DND-41 (cell line): ENCODE measurements around the gene KIF1A.

ENCODE experiments used
- ATAC-seq: fragments of 200-7000 bp; cut with Tn5 transposase; 3 replicates; pipeline ENCODE4 v1.9.1; 2021; ENCODE audit warnings: low read depth; ENCODE audit not compliant: insufficient read depth
- DNase-seq: peaks from one replicate; pipeline ENCODE4 v3.0.0-alpha.2; 2020
- H2AFZ ChIP-seq: 2 replicates; pipeline ENCODE4 v1.6.0; 2012; ENCODE audit warnings: low read depth, low read length
- H3K27ac ChIP-seq: 2 replicates; pipeline ENCODE4 v1.5.1; 2012; ENCODE audit warnings: low read length, inconsistent platforms
- H3K27me3 ChIP-seq: fragments of 200-600 bp; sonication (generic); 2 replicates; pipeline ENCODE4 v1.6.0; 2012; ENCODE audit warnings: low read length, mild to moderate bottlenecking, inconsistent platforms; ENCODE audit not compliant: insufficient read depth, poor library complexity
- H3K36me3 ChIP-seq: 2 replicates; pipeline ENCODE4 v1.5.1; 2012; ENCODE audit warnings: low read length, inconsistent platforms; ENCODE audit not compliant: insufficient read depth
- H3K4me1 ChIP-seq: 2 replicates; pipeline ENCODE4 v1.5.1; 2012; ENCODE audit warnings: mild to moderate bottlenecking, low read length; ENCODE audit not compliant: insufficient read depth
- H3K4me2 ChIP-seq: 2 replicates; pipeline ENCODE4 v1.6.0; 2012; ENCODE audit warnings: mild to moderate bottlenecking, moderate library complexity, low read length, inconsistent platforms; ENCODE audit not compliant: insufficient read depth
- H3K4me3 ChIP-seq, 2 experiments: fragments of 200-600 bp in 1 of 2; shearing (Covaris generic) in 1 of 2; 2 replicates each; pipeline ENCODE4 v1.5.1; 2012 to 2016; ENCODE audit warnings: inconsistent platforms in 2 of 2, low read length in 2 of 2, mild to moderate bottlenecking in 2 of 2, low read depth in 1 of 2, moderate library complexity in 1 of 2
- H3K79me2 ChIP-seq: 2 replicates; pipeline ENCODE4 v1.6.0; 2012; ENCODE audit warnings: low read length, inconsistent platforms; ENCODE audit not compliant: insufficient read depth
- H3K9ac ChIP-seq: 2 replicates; pipeline ENCODE4 v1.6.0; 2012; ENCODE audit warnings: low read depth, mild to moderate bottlenecking, inconsistent platforms, low read length, moderate library complexity
- H3K9me3 ChIP-seq: 2 replicates; pipeline ENCODE4 v1.5.1; 2012; ENCODE audit warnings: low read length, moderate library complexity, mild to moderate bottlenecking, inconsistent platforms; ENCODE audit not compliant: insufficient read depth, severe bottlenecking
- H4K20me1 ChIP-seq: 2 replicates; pipeline ENCODE4 v1.6.0; 2012; ENCODE audit warnings: low read length; ENCODE audit not compliant: insufficient read depth
- EZH2 ChIP-seq: IDR thresholded peaks from 3 replicates; pipeline ENCODE4 v1.6.1; 2012; ENCODE audit warnings: borderline replicate concordance, low read depth, mild to moderate bottlenecking, moderate library complexity, low read length, inconsistent platforms; ENCODE audit not compliant: severe bottlenecking
- TF ChIP-seq, protein P1 (sequence below): IDR thresholded peaks from 2 replicates; pipeline ENCODE4 v1.5.1; 2012; ENCODE audit warnings: borderline replicate concordance, low read length, moderate library complexity, mild to moderate bottlenecking; ENCODE audit not compliant: poor library complexity, severe bottlenecking; ENCODE audit errors: extremely low read depth

KIF1A gene

DNA sequence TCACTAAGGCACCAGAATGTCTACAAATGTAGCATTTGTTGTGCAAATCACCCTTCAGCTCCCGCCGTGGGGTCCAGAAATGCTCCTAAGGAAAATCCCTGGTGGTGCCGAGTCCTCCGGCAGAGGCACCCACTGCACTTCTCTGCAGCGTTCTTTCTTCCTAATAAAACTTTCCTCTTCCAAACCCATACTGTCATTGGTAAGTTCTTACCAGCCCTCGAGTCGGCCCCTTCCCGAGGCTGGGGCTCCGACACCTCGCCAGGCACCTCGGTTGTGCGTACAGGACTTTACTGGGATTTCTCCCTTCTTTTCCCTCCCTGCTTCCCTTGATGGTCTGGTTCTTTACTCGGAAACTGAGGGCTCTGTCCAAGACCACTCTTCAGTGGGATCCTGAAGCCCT lies 38.3 kb upstream of the KIF1A start:
- H3K9me3 ChIP-seq: peaks cover 3% of the 10 kb centered on the region
- H3K79me2 ChIP-seq: no peaks in the 10 kb centered on the region
- H4K20me1 ChIP-seq: peaks cover 6% of the 10 kb centered on the region; the same call in 1 of the 2 replicates
- ATAC-seq (no peak), DNase-seq (no peak)
- no peak for TF ChIP-seq EZH2
- TF ChIP-seq, protein P1, sequence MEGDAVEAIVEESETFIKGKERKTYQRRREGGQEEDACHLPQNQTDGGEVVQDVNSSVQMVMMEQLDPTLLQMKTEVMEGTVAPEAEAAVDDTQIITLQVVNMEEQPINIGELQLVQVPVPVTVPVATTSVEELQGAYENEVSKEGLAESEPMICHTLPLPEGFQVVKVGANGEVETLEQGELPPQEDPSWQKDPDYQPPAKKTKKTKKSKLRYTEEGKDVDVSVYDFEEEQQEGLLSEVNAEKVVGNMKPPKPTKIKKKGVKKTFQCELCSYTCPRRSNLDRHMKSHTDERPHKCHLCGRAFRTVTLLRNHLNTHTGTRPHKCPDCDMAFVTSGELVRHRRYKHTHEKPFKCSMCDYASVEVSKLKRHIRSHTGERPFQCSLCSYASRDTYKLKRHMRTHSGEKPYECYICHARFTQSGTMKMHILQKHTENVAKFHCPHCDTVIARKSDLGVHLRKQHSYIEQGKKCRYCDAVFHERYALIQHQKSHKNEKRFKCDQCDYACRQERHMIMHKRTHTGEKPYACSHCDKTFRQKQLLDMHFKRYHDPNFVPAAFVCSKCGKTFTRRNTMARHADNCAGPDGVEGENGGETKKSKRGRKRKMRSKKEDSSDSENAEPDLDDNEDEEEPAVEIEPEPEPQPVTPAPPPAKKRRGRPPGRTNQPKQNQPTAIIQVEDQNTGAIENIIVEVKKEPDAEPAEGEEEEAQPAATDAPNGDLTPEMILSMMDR: no peak
- no peak overlapping the region for H3K4me3 ChIP-seq
- no peak overlapping the region for H3K9ac ChIP-seq
- no peaks in the 10 kb centered on the region for H3K36me3 ChIP-seq
- no peak overlapping the region for H3K4me2 ChIP-seq
- no peaks in the 10 kb centered on the region for H3K4me1 ChIP-seq
- peaks cover 20% of the 10 kb centered on the region for H3K27me3 ChIP-seq
- no peak overlapping the region for H2AFZ ChIP-seq
- no peak overlapping the region for H3K27ac ChIP-seq

- DNase-seq: no peak
- Histone ChIP-seq H4K20me1 (peaks cover 6% of the 10 kb centered on the region; the same call in 1 of the 2 replicates), H3K27ac (no peak overlapping the region), H2AFZ (no peak overlapping the region), H3K36me3 (no peaks in the 10 kb centered on the region), H3K4me3 (no peak overlapping the region), H3K9me3 (peaks cover 3% of the 10 kb centered on the region), H3K79me2 (no peaks in the 10 kb centered on the region), H3K9ac (no peak overlapping the region), H3K27me3 (peaks cover 15% of the 10 kb centered on the region), H3K4me2 (no peak overlapping the region), H3K4me1 (no peaks in the 10 kb centered on the region)
- TF ChIP-seq, protein P1: no peak
- no peak for TF ChIP-seq EZH2
- ATAC-seq: no peak
Observed at GRCh38 chr2:240857039-240858008, 37.3 kb upstream of the KIF1A start.

DNA sequence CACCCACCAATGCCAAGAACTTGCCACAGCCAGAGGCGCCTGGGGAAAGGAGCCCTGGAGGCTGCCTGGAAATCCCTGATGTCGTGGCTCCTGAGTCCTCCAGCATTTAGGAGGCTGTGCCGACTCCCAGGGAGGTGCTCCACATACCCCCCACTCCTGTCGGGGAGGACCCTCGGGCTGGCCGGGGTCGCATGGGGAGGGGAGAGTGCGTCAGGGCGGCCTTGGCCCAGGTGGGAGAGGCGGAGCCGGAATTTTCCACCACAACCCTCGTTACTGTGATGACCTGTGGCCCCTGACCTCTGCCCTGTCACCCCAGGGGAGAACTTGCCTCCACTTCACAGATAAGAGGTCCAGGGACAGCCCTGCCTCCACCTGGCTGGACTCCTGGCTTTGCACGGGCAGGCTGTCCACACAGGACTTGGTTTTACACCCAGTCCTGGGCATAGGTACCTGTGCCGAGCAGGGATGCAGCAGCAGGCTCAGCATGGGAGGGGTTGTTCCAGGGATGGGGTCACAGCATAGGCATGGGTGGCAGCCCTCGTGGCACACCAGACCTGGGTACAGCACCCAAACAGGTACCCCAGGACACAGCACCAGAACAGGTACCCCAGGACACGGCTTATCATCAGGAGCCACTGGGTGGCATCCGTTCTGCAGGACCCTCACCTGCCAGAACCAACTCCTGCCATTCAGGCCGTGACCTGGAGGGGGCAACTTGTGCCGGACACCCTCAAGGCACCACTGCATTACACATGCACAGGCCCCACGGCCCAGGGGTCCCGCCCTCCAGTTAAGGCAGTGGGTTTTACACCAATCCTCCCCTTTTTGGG lies 36.3 kb upstream of the KIF1A start:
- no peak for TF ChIP-seq EZH2
- TF ChIP-seq, protein P1: peak; percentile 16
- H3K4me2 ChIP-seq: no peak overlapping the region
- H3K27ac ChIP-seq: no peak overlapping the region
- peaks cover 8% of the 10 kb centered on the region for H3K27me3 ChIP-seq
- ATAC-seq (no peak), DNase-seq (no peak)
- no peak overlapping the region for H3K9ac ChIP-seq
- H3K4me3 ChIP-seq: no peak overlapping the region
- no peaks in the 10 kb centered on the region for H3K36me3 ChIP-seq
- peaks cover 3% of the 10 kb centered on the region for H3K9me3 ChIP-seq
- H2AFZ ChIP-seq: no peak overlapping the region
- H4K20me1 ChIP-seq: peaks cover 6% of the 10 kb centered on the region; the same call in 1 of the 2 replicates
- no peaks in the 10 kb centered on the region for H3K79me2 ChIP-seq
- no peaks in the 10 kb centered on the region for H3K4me1 ChIP-seq
